ENCODE measurements around the gene ARHGEF6.

ARHGEF6 gene

GRCh38 chrX:136671006-136671610 is 109.6 kb downstream of the ARHGEF6 start (continued):
- TF ChIP-seq ZNF549 (tag by site-specific recombination; IDR thresholded peaks at IDR 0.05) = no peak
- no peak for TF ChIP-seq ZNF521 (tag by site-specific recombination; IDR thresholded peaks at IDR 0.05)
- TF ChIP-seq ZNF184 (tag by site-specific recombination; IDR thresholded peaks at IDR 0.05) = no peak
- no peak for TF ChIP-seq KLF9 (tag by site-specific recombination; IDR thresholded peaks at IDR 0.05; ENCODE audit: low read depth)
- TF ChIP-seq ZNF596 (tag by site-specific recombination; IDR thresholded peaks at IDR 0.05) = no peak
- TF ChIP-seq ZNF768 (tag by site-specific recombination; IDR thresholded peaks at IDR 0.05) = no peak
- TF ChIP-seq SCRT2 (tag by site-specific recombination; IDR thresholded peaks at IDR 0.05) = no peak

DNA sequence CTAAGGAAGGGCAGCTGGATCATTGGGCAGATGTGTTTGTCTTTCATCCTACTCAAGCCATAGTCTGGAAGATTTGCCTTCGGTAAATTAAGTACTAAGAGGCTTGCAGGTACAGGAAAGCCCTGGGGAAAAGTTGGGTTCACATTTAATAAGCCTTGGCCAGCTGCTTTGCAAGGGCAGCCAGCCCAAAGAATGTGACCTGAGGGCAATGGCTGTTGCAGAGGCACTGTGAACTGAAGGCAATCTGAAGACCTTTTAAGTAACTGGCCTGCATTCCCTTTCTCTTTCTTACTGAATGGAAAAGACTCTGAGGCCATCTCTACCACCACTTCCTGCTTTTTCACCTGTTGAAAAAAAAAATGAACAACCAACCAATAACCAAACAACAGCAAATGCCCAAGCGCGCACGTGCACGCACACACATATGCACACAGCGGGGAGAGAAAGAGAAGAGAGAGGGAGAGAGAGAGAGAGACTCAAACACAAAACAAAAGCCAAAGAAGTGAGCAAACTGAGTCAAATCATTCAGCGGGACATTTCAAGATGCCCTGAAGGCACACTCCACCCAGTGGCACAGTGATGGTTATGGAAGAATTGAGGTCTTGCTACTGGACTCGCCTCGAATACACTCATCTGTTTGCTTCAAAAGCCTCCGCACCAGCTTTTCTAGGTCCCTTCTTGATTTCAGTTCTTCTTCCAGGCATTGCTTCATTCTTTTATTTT is 113.1 kb downstream of the ARHGEF6 start:
- Histone ChIP-seq H3K27ac (ENCODE audit: extremely low read depth, low read depth, low read length) (no peak overlapping the region), H3K4me3 (ENCODE audit: low read depth, low read length) (no peak overlapping the region), H3K4me1 (ENCODE audit: control insufficient read depth, insufficient read depth, low read length) (no peaks in the 10 kb centered on the region), H3K36me3 (ENCODE audit: control insufficient read depth in 2 of 2, insufficient read depth in 1 of 2, low read length in 2 of 2) (peaks cover 0 to 7% of the 10 kb centered on the region in 2 experiments; a peak in 1 of 3 replicates), H3K9me3 (ENCODE audit: control insufficient read depth, insufficient read depth, low read depth, low read length) (peaks cover 9% of the 10 kb centered on the region; the same call in 1 of the 2 replicates)
- POLR2A ChIA-PET = no interaction called here
- CTCF ChIA-PET = interaction anchor here (0.5 kb wide), 1 partner anchor 40 kb away, joined by 3 read pairs; no protein-coding TSS in a partner anchor
- TF ChIP-seq ATF2 (tag by site-specific recombination; IDR thresholded peaks at IDR 0.05; ENCODE audit: low read depth) (no peak), ZBTB20 (tag by site-specific recombination; IDR thresholded peaks at IDR 0.05) (no peak), HOXC10 (CRISPR knock-in tag; IDR thresholded peaks at IDR 0.05) (no peak), ZBTB7A (tag by site-specific recombination; IDR thresholded peaks at IDR 0.05; ENCODE audit: low read depth) (no peak), ZNF560 (tag by site-specific recombination; IDR thresholded peaks at IDR 0.05; ENCODE audit: borderline replicate concordance) (no peak), ZBTB49 (tag by site-specific recombination; IDR thresholded peaks at IDR 0.05; ENCODE audit: low read depth) (no peak), ZBTB6 (tag by site-specific recombination; IDR thresholded peaks at IDR 0.05) (no peak), ZNF48 (tag by site-specific recombination; IDR thresholded peaks at IDR 0.05) (no peak), ZNF335 (tag by site-specific recombination; conservative IDR thresholded peaks at IDR 0.05) (no peak), ZNF501 (tag by site-specific recombination; IDR thresholded peaks at IDR 0.05) (no peak), ZNF558 (tag by site-specific recombination; IDR thresholded peaks at IDR 0.05) (no peak), ZNF660 (tag by site-specific recombination; IDR thresholded peaks at IDR 0.05) (no peak), KLF10 (tag by site-specific recombination; IDR thresholded peaks at IDR 0.05) (no peak), ZNF791 (tag by site-specific recombination; IDR thresholded peaks at IDR 0.05) (no peak), ZNF274 (IDR thresholded peaks at IDR 0.05; ENCODE audit: low read length) (no peak), ZNF274 (tag by site-specific recombination; IDR thresholded peaks at IDR 0.05; ENCODE audit: borderline replicate concordance) (no peak), SETDB1 (IDR thresholded peaks at IDR 0.05; ENCODE audit: insufficient read length, low read length) (no peak), ZSCAN5A (tag by site-specific recombination; IDR thresholded peaks at IDR 0.05) (no peak)
- TF ChIP-seq, protein P1, sequence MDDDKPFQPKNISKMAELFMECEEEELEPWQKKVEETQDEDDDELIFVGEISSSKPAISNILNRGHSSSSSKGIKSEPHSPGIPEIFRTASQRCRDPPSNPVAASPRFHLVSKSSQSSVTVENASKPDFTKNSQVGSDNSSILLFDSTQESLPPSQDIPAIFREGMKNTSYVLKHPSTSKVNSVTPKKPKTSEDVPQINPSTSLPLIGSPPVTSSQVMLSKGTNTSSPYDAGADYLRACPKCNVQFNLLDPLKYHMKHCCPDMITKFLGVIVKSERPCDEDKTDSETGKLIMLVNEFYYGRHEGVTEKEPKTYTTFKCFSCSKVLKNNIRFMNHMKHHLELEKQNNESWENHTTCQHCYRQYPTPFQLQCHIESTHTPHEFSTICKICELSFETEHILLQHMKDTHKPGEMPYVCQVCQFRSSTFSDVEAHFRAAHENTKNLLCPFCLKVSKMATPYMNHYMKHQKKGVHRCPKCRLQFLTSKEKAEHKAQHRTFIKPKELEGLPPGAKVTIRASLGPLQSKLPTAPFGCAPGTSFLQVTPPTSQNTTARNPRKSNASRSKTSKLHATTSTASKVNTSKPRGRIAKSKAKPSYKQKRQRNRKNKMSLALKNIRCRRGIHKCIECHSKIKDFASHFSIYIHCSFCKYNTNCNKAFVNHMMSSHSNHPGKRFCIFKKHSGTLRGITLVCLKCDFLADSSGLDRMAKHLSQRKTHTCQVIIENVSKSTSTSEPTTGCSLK (tag by site-specific recombination; IDR thresholded peaks at IDR 0.05) = no peak
- TF ChIP-seq, protein P2, sequence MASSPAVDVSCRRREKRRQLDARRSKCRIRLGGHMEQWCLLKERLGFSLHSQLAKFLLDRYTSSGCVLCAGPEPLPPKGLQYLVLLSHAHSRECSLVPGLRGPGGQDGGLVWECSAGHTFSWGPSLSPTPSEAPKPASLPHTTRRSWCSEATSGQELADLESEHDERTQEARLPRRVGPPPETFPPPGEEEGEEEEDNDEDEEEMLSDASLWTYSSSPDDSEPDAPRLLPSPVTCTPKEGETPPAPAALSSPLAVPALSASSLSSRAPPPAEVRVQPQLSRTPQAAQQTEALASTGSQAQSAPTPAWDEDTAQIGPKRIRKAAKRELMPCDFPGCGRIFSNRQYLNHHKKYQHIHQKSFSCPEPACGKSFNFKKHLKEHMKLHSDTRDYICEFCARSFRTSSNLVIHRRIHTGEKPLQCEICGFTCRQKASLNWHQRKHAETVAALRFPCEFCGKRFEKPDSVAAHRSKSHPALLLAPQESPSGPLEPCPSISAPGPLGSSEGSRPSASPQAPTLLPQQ (tag by site-specific recombination; IDR thresholded peaks at IDR 0.05) = no peak

Data from HEK293 (cell line).